IMR-90 (cell line): ENCODE data around the gene INF2.

Source experiments
- CHD1 ChIP-seq: IDR thresholded peaks from 2 replicates; pipeline ENCODE4 v1.6.1; 2012; ENCODE audit warnings: low read depth, low read length, improper control_type of control experiment
- RAD21 ChIP-seq: IDR thresholded peaks from 2 replicates; pipeline ENCODE4 v1.6.1; 2012; ENCODE audit warnings: low read length, improper control_type of control experiment
- TF ChIP-seq, protein P1 (sequence below): conservative IDR thresholded peaks from 2 replicates; pipeline ENCODE4 v1.5.1; 2012; ENCODE audit warnings: mild to moderate bottlenecking, low read depth, low read length, improper control_type of control experiment

DNA sequence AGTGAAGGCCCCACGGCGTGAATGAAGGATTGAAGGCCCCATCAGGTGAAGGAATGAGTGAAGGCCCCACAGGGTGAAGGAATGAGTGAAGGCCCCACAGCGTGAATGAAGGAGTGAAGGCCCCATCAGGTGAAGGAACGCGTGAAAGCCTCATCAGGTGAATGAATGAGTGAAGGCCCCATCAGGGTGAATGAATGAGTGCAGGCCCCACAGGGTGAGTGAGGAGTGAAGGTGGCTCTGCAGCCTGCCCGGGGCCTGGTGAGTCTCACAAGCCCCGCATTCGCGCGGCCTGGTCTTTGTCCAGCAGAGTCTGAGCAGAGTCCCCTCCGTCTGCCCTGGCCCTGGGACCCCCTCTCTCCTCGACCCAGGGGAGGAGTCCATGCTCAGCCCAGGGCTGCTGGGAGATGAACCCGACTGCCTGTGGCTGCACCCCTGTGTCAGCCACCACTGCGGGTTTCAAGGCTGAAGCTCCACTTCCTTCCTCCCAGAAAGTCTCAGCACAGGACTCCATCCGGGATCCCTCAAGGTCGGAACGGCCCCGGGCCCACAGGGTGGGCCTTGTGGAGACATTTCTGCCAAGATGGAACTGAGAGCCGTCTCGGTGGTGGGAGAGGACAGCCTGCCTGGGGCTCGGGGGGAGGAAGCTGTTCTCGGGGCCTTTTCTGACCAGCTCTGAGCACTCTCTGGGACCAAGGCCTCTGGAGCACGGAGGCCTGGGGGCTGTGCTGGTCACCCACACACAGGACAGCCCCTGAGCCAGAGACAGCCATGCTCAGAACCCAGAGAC is 47.5 kb upstream of the INF2 start:
- no peak for TF ChIP-seq RAD21
- TF ChIP-seq, protein P1, sequence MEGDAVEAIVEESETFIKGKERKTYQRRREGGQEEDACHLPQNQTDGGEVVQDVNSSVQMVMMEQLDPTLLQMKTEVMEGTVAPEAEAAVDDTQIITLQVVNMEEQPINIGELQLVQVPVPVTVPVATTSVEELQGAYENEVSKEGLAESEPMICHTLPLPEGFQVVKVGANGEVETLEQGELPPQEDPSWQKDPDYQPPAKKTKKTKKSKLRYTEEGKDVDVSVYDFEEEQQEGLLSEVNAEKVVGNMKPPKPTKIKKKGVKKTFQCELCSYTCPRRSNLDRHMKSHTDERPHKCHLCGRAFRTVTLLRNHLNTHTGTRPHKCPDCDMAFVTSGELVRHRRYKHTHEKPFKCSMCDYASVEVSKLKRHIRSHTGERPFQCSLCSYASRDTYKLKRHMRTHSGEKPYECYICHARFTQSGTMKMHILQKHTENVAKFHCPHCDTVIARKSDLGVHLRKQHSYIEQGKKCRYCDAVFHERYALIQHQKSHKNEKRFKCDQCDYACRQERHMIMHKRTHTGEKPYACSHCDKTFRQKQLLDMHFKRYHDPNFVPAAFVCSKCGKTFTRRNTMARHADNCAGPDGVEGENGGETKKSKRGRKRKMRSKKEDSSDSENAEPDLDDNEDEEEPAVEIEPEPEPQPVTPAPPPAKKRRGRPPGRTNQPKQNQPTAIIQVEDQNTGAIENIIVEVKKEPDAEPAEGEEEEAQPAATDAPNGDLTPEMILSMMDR = no peak
- TF ChIP-seq CHD1 = no peak
